MM.1S (cell line): ENCODE data around the gene SPACA9.

Source experiments
- DNase-seq: peaks from one replicate; pipeline ENCODE4 v3.0.0-alpha.2; 2015
- H2AFZ ChIP-seq: fragments of 300-600 bp; sonication (generic); 2 replicates; pipeline ENCODE4 v1.6.0; 2016; ENCODE audit warnings: antibody characterized with exemption, low read length
- H3F3A ChIP-seq: fragments of 300-600 bp; sonication (generic); 2 replicates; pipeline ENCODE4 v1.6.1; 2016; ENCODE audit warnings: mild to moderate bottlenecking, antibody characterized with exemption, low read length, moderate library complexity, mixed read lengths; ENCODE audit not compliant: insufficient read depth
- H3K27ac ChIP-seq: fragments of 300-600 bp; sonication (generic); 2 replicates; pipeline ENCODE4 v1.5.1; 2016; ENCODE audit warnings: mild to moderate bottlenecking, low read length
- H3K27me3 ChIP-seq: fragments of 300-600 bp; sonication (generic); replicated peaks from 2 replicates; pipeline ENCODE4 v1.6.0; 2016; ENCODE audit warnings: low read length; ENCODE audit not compliant: insufficient read depth
- H3K36me3 ChIP-seq: fragments of 300-600 bp; sonication (generic); replicated peaks from 2 replicates; pipeline ENCODE4 v1.6.1; 2016; ENCODE audit warnings: mild to moderate bottlenecking, low read length, mixed read lengths; ENCODE audit not compliant: insufficient read depth
- H3K4me1 ChIP-seq: fragments of 300-600 bp; sonication (generic); 2 replicates; pipeline ENCODE4 v1.6.1; 2016; ENCODE audit warnings: low read length, mixed read lengths
- H3K4me2 ChIP-seq: fragments of 300-600 bp; sonication (generic); 2 replicates; pipeline ENCODE4 v1.6.0; 2016; ENCODE audit warnings: low read depth, low read length
- H3K4me3 ChIP-seq: fragments of 300-600 bp; sonication (generic); 2 replicates; pipeline ENCODE4 v1.5.1; 2016; ENCODE audit warnings: low read length, mixed read lengths
- H3K79me2 ChIP-seq: fragments of 300-600 bp; sonication (generic); 2 replicates; pipeline ENCODE4 v1.6.1; 2016; ENCODE audit warnings: mixed run types, low read length, mixed read lengths
- H3K9ac ChIP-seq: fragments of 300-600 bp; sonication (generic); 2 replicates; pipeline ENCODE4 v1.6.1; 2016; ENCODE audit warnings: low read length, mixed read lengths
- H3K9me2 ChIP-seq: fragments of 300-600 bp; sonication (generic); replicated peaks from 2 replicates; pipeline ENCODE4 v1.6.1; 2016; ENCODE audit warnings: mild to moderate bottlenecking, low read length, mixed read lengths; ENCODE audit not compliant: insufficient read depth
- H3K9me3 ChIP-seq: fragments of 300-600 bp; sonication (generic); replicated peaks from 2 replicates; pipeline ENCODE4 v1.6.1; 2016; ENCODE audit warnings: mild to moderate bottlenecking, low read length, mixed read lengths; ENCODE audit not compliant: insufficient read depth
- H4K20me1 ChIP-seq: fragments of 300-600 bp; sonication (generic); 2 replicates; pipeline ENCODE4 v1.6.1; 2016; ENCODE audit warnings: mild to moderate bottlenecking, low read length, moderate library complexity, mixed read lengths; ENCODE audit not compliant: insufficient read depth
- EZH2 ChIP-seq: fragments of 300-600 bp; sonication (generic); optimal IDR thresholded peaks from 2 replicates; pipeline ENCODE3; 2017; ENCODE audit warnings: low read depth, mild to moderate bottlenecking, antibody characterized with exemption, low read length, mixed read lengths
- EZH2phosphoT487 ChIP-seq: fragments of 300-600 bp; sonication (generic); IDR thresholded peaks from 2 replicates; pipeline ENCODE4 v1.6.1; 2018; ENCODE audit warnings: antibody characterized with exemption, low read length
- TF ChIP-seq, protein P1 (sequence below): fragments of 300-600 bp; sonication (generic); IDR thresholded peaks from 2 replicates; pipeline ENCODE4 v1.5.1; 2016; ENCODE audit warnings: antibody characterized with exemption, low read length, mixed read lengths

The SPACA9 gene

DNA sequence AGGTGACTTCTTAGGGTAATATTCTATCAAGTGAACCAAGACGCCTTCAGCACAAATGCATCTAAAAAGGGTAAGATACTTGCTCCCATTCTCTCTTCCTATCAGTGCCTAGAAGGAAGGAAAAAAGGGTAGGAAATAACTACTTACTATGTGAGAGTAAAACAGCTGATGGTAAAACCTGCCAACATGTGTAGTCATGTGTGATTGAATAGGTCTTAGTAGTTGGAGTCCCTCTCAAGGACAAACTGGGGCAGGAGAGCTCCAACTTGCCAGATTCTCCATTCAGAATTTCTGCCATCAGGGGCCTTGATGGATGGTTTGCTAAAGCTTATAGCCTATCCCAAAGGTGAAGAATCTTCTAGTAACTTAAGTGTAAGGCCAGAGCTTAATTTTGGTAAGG lies 60.5 kb downstream of the SPACA9 start:
- H3K9ac ChIP-seq, result no peak overlapping the region
- no peaks in the 10 kb centered on the region for H3K27me3 ChIP-seq
- peaks cover 16% of the 10 kb centered on the region; the same call in 1 of the 2 replicates for H3F3A ChIP-seq
- H3K4me3 ChIP-seq, result no peak overlapping the region
- H2AFZ ChIP-seq, result no peak overlapping the region
- no peaks in the 10 kb centered on the region; the same call in 1 of the 2 replicates for H4K20me1 ChIP-seq
- DNase-seq, result no peak
- H3K9me3 ChIP-seq, result no peaks in the 10 kb centered on the region
- peaks cover 86% of the 10 kb centered on the region for H3K79me2 ChIP-seq
- H3K4me2 ChIP-seq, result no peak overlapping the region
- H3K36me3 ChIP-seq, result no peaks in the 10 kb centered on the region
- TF ChIP-seq EZH2 (no peak), EZH2phosphoT487 (no peak)
- TF ChIP-seq, protein P1, sequence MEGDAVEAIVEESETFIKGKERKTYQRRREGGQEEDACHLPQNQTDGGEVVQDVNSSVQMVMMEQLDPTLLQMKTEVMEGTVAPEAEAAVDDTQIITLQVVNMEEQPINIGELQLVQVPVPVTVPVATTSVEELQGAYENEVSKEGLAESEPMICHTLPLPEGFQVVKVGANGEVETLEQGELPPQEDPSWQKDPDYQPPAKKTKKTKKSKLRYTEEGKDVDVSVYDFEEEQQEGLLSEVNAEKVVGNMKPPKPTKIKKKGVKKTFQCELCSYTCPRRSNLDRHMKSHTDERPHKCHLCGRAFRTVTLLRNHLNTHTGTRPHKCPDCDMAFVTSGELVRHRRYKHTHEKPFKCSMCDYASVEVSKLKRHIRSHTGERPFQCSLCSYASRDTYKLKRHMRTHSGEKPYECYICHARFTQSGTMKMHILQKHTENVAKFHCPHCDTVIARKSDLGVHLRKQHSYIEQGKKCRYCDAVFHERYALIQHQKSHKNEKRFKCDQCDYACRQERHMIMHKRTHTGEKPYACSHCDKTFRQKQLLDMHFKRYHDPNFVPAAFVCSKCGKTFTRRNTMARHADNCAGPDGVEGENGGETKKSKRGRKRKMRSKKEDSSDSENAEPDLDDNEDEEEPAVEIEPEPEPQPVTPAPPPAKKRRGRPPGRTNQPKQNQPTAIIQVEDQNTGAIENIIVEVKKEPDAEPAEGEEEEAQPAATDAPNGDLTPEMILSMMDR, result no peak
- no peaks in the 10 kb centered on the region for H3K9me2 ChIP-seq
- H3K27ac ChIP-seq, result no peak overlapping the region
- peaks cover 20% of the 10 kb centered on the region for H3K4me1 ChIP-seq
